Astrocyte (in vitro differentiated cells and primary cell): Measurements from ENCODE around the gene CAMK1D.

ENCODE experiments used
- CTCF ChIP-seq: IDR thresholded peaks from 2 replicates; pipeline ENCODE4 v1.5.1; 2011; ENCODE audit warnings: low read depth, mild to moderate bottlenecking, inconsistent platforms, low read length, moderate library complexity; ENCODE audit not compliant: insufficient read depth
- EZH2 ChIP-seq: IDR thresholded peaks from 2 replicates; pipeline ENCODE4 v1.6.1; 2012; ENCODE audit warnings: mild to moderate bottlenecking, low read length, inconsistent platforms; ENCODE audit not compliant: insufficient read depth

GRCh38 chr10:12501324-12501723, 152.0 kb downstream of the CAMK1D start:
- no peak for TF ChIP-seq CTCF
- TF ChIP-seq EZH2: no peak
